ENCODE data around the gene SNED1.

SNED1 gene

DNA sequence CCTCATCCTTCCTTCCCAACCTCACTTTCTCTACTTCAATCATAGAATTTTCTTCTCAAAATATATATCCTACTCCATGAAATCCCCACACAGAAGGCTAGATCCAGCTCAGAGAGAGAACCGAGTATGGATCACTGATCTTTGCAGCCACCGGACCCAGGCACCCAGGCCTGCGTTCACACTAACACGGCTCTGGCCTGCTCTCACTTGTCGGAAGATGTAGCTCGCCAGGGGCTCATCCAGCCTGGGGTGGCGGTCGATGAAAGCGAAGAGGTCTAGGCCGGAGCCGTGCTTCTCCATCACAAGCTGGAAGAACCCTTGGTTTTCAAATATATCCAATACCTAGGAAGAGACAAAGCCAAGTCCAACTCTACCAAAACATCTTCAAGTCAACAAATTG, 116.4 kb downstream of the SNED1 start:
- no peaks in the 10 kb centered on the region for H3K36me3 ChIP-seq (replicated peaks; ENCODE audit: insufficient read depth, low read length)
- H3K79me2 ChIP-seq (ENCODE audit: low read length): no peaks in the 10 kb centered on the region
- H3K27ac ChIP-seq (ENCODE audit: low read length): no peak overlapping the region

DNA sequence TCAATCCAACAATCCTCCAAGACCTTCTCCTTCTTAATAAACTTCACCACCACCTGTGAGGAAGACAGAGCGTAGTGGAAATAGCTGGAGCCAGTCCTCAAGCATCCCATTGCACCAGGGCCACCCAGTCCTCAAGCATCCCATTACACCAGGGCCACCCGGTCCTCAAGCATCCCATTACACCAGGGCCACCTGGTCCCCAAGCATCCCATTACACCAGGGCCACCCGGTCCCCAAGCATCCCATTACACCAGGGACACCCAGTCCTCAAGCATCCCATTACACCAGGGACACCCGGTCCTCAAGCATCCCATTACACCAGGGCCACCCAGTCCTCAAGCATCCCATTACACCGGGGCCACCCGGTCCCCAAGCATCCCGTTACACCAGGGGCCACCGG, 116.9 kb downstream of the SNED1 start:
- H3K79me2 ChIP-seq (ENCODE audit: low read length): no peaks in the 10 kb centered on the region
- no peaks in the 10 kb centered on the region for H3K4me1 ChIP-seq (ENCODE audit: low read length)
- no peaks in the 10 kb centered on the region for H4K20me1 ChIP-seq (ENCODE audit: insufficient read depth, low read length)
- H3K27me3 ChIP-seq (replicated peaks; ENCODE audit: insufficient read depth, low read length): no peaks in the 10 kb centered on the region
- no peaks in the 10 kb centered on the region for H3K9me3 ChIP-seq (replicated peaks; ENCODE audit: insufficient read depth, low read length)
- no peak overlapping the region for H3K4me2 ChIP-seq (ENCODE audit: low read depth, low read length)
- no peak for DNase-seq
- H3K9me2 ChIP-seq (replicated peaks; ENCODE audit: insufficient read depth, low read length): no peaks in the 10 kb centered on the region
- H3K36me3 ChIP-seq (replicated peaks; ENCODE audit: insufficient read depth, low read length): no peaks in the 10 kb centered on the region
- no peak overlapping the region for H2AFZ ChIP-seq (ENCODE audit: low read length)
- H3K4me3 ChIP-seq (ENCODE audit: low read length): no peak overlapping the region
- no peak overlapping the region for H3K27ac ChIP-seq (ENCODE audit: low read length)
- no peaks in the 10 kb centered on the region for H3F3A ChIP-seq (ENCODE audit: insufficient read depth, low read length)
- H3K9ac ChIP-seq (ENCODE audit: low read length): no peak overlapping the region
- no peak for TF ChIP-seq EZH2 (optimal IDR thresholded peaks at IDR 0.05; ENCODE audit: low read depth, low read length)
- TF ChIP-seq, protein P1, sequence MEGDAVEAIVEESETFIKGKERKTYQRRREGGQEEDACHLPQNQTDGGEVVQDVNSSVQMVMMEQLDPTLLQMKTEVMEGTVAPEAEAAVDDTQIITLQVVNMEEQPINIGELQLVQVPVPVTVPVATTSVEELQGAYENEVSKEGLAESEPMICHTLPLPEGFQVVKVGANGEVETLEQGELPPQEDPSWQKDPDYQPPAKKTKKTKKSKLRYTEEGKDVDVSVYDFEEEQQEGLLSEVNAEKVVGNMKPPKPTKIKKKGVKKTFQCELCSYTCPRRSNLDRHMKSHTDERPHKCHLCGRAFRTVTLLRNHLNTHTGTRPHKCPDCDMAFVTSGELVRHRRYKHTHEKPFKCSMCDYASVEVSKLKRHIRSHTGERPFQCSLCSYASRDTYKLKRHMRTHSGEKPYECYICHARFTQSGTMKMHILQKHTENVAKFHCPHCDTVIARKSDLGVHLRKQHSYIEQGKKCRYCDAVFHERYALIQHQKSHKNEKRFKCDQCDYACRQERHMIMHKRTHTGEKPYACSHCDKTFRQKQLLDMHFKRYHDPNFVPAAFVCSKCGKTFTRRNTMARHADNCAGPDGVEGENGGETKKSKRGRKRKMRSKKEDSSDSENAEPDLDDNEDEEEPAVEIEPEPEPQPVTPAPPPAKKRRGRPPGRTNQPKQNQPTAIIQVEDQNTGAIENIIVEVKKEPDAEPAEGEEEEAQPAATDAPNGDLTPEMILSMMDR (IDR thresholded peaks at IDR 0.05; ENCODE audit: low read length): no peak
- TF ChIP-seq EZH2phosphoT487 (IDR thresholded peaks at IDR 0.05; ENCODE audit: low read length): no peak

More for the DNA sequence above, 116.4 kb downstream of the SNED1 start:
- no peak overlapping the region for H3K9ac ChIP-seq (ENCODE audit: low read length)
- no peaks in the 10 kb centered on the region for H3F3A ChIP-seq (ENCODE audit: insufficient read depth, low read length)
- no peaks in the 10 kb centered on the region for H3K9me2 ChIP-seq (replicated peaks; ENCODE audit: insufficient read depth, low read length)
- H4K20me1 ChIP-seq (ENCODE audit: insufficient read depth, low read length): no peaks in the 10 kb centered on the region
- H3K4me1 ChIP-seq (ENCODE audit: low read length): no peaks in the 10 kb centered on the region
- TF ChIP-seq EZH2 (optimal IDR thresholded peaks at IDR 0.05; ENCODE audit: low read depth, low read length) (no peak), EZH2phosphoT487 (IDR thresholded peaks at IDR 0.05; ENCODE audit: low read length) (no peak)
- TF ChIP-seq, protein P1 (IDR thresholded peaks at IDR 0.05; ENCODE audit: low read length): no peak
- no peak overlapping the region for H3K4me3 ChIP-seq (ENCODE audit: low read length)
- no peak overlapping the region for H2AFZ ChIP-seq (ENCODE audit: low read length)
- no peaks in the 10 kb centered on the region for H3K27me3 ChIP-seq (replicated peaks; ENCODE audit: insufficient read depth, low read length)
- no peaks in the 10 kb centered on the region for H3K9me3 ChIP-seq (replicated peaks; ENCODE audit: insufficient read depth, low read length)
- no peak for DNase-seq
- no peak overlapping the region for H3K4me2 ChIP-seq (ENCODE audit: low read depth, low read length)

DNA sequence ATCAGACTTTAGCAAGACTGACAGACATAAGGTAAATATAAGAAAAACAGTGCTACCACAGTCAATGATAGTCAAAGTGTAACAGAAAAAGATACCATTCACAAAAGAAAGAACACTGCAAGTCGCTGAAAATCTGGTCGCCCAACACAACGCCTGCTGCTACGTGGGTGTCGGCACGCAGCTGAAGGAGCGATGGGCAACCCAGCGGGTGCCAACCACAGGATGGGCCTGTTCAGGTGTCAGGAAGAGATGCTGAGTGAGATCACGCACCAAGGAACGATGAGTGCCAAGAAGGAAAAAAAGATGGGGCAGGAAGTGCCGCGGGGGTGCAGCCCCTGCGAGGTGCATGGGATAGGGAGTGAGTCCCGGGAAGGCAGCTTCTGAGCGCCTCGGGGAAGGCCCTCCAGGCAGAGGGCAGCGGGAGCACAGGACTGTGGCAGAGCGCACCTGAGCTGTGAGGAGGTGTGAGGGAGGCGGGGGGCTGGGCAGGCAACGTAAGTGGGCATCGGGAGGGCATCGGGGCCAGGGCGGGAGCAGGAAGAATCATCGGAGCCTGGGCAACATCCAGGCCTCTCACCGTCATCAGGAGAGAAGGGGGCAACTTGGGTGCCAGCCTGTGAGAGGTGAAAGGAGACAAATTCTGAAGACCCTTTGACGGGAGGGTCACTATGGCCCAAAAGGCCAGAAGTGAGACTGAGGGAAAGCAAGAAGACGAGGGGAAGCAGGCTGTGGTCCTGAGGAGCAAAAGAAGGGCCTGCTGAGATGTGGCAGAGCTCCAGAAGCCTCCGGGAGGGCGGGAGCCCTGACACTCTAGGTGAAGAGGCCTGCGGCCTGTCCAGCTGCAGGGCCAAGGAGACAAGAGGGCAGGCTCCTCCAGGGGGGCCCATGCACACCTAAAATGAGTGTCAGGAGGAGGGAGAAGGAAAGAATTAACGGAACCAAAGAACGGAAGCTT, 118.5 kb downstream of the SNED1 start:
- H4K20me1 ChIP-seq (ENCODE audit: insufficient read depth, low read length): no peaks in the 10 kb centered on the region

More for the DNA sequence above, 118.5 kb downstream of the SNED1 start:
- Histone ChIP-seq H3K9me2 (replicated peaks; ENCODE audit: insufficient read depth, low read length) (no peaks in the 10 kb centered on the region), H2AFZ (ENCODE audit: low read length) (no peak overlapping the region), H3K79me2 (ENCODE audit: low read length) (no peaks in the 10 kb centered on the region), H3K4me2 (ENCODE audit: low read depth, low read length) (no peak overlapping the region), H3K27me3 (replicated peaks; ENCODE audit: insufficient read depth, low read length) (no peaks in the 10 kb centered on the region), H3K4me1 (ENCODE audit: low read length) (no peaks in the 10 kb centered on the region), H3K36me3 (replicated peaks; ENCODE audit: insufficient read depth, low read length) (no peaks in the 10 kb centered on the region), H3K9me3 (replicated peaks; ENCODE audit: insufficient read depth, low read length) (no peaks in the 10 kb centered on the region), H3K4me3 (ENCODE audit: low read length) (no peak overlapping the region), H3K9ac (ENCODE audit: low read length) (no peak overlapping the region), H3F3A (ENCODE audit: insufficient read depth, low read length) (no peaks in the 10 kb centered on the region), H3K27ac (ENCODE audit: low read length) (no peak overlapping the region)
- TF ChIP-seq, protein P1 (IDR thresholded peaks at IDR 0.05; ENCODE audit: low read length): no peak
- TF ChIP-seq EZH2 (optimal IDR thresholded peaks at IDR 0.05; ENCODE audit: low read depth, low read length) (no peak), EZH2phosphoT487 (IDR thresholded peaks at IDR 0.05; ENCODE audit: low read length) (no peak)
- no peak for DNase-seq
